ENCODE measurements around the gene RHOU. TPM values are rescaled to one million over a fixed set of nuclear protein-coding genes. Genes with fewer than 3 reads are reported as not detected.
"Not testable (repeated sequence)": the region's sequence is repeated elsewhere in the genome, so short reads cannot be mapped to it uniquely, and the experiment has no call there.

The RHOU gene
- total RNA-seq = 8.8 TPM
- polyA plus RNA-seq = 23.9 TPM
- long read RNA-seq, donor 1 = 0 reads
- long read RNA-seq, donor 2, full-length matches to known transcripts = 14 of 14 reads
- long read RNA-seq, donor 2, partial matches to known transcripts = 0 of 14 reads
- long read RNA-seq, donor 2, other reads (novel, unspliced or antisense) = 0 of 14 reads
- long read RNA-seq, donor 3, full-length matches to known transcripts = 13 of 38 reads
- long read RNA-seq, donor 3, partial matches to known transcripts = 25 of 38 reads
- long read RNA-seq, donor 3, other reads (novel, unspliced or antisense) = 0 of 38 reads
- long read RNA-seq, donor 4, full-length matches to known transcripts = 4 of 4 reads
- long read RNA-seq, donor 4, partial matches to known transcripts = 0 of 4 reads
- long read RNA-seq, donor 4, other reads (novel, unspliced or antisense) = 0 of 4 reads
- long read RNA-seq, donor 5, full-length matches to known transcripts = 6 of 6 reads
- long read RNA-seq, donor 5, partial matches to known transcripts = 0 of 6 reads
- long read RNA-seq, donor 5, other reads (novel, unspliced or antisense) = 0 of 6 reads
- long read RNA-seq, donor 6, full-length matches to known transcripts = 8 of 18 reads
- long read RNA-seq, donor 6, partial matches to known transcripts = 10 of 18 reads
- long read RNA-seq, donor 6, other reads (novel, unspliced or antisense) = 0 of 18 reads
- long read RNA-seq, donor 7, full-length matches to known transcripts = 9 of 23 reads
- long read RNA-seq, donor 7, partial matches to known transcripts = 14 of 23 reads
- long read RNA-seq, donor 7, other reads (novel, unspliced or antisense) = 0 of 23 reads
- long read RNA-seq, donor 8, full-length matches to known transcripts = 6 of 6 reads
- long read RNA-seq, donor 8, partial matches to known transcripts = 0 of 6 reads
- long read RNA-seq, donor 8, other reads (novel, unspliced or antisense) = 0 of 6 reads
- long read RNA-seq, donor 9, full-length matches to known transcripts = 1 of 1 reads
- long read RNA-seq, donor 9, partial matches to known transcripts = 0 of 1 reads
- long read RNA-seq, donor 9, other reads (novel, unspliced or antisense) = 0 of 1 reads
- long read RNA-seq, donor 10, full-length matches to known transcripts = 5 of 5 reads
- long read RNA-seq, donor 10, partial matches to known transcripts = 0 of 5 reads
- long read RNA-seq, donor 10, other reads (novel, unspliced or antisense) = 0 of 5 reads

DNA sequence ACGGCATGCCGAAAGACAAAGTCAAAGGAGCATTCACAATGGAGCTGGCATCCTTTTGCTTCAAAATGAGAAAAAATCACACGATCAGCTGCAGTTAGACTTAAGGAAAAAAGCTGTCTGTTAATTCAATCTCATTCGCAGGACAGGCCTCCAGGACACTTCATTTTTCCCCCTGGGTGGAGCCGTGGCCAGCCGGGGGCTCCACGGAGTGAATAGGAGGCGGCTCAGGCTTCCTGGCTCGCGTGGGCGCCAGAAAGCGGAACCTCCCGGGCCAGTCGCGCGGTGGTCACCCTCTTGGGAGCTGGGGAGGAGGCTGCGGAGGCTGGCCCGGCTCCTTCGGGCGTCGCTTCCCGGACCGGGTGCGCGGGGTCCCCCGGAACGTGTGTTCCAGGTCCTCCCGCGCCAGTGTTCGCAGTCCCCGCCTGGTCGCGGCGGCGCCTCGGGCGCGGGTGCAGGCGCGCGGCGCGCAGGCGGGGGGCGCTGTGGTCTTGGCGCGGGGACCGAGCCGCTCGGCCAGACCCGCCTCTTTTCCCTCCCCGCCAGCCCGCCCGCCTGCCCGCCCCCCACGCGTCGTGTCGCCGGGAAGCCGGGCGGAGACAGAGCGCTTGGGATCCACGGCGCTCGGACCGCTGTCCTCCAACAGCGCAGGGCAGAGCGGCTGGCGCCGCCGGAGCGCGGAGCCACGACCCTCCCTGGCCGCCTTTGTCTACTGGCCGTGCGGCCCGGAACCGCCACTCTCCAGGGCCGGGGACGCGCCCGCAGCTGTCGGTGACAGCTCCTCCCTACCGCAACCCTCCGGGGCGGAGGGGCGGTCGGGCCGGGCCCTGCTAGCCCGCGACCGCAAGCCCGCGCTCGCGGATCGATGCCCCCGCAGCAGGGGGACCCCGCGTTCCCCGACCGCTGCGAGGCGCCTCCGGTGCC is at the start of gene RHOU:
RHOU (plus strand) TSS at position 599 of the 921 bp plus-strand sequence; CDS start at position 863, 264 bp downstream.
- no peaks in the 10 kb centered on the region for H3K9me3 ChIP-seq (ENCODE audit: control insufficient read depth in 2 of 2, insufficient read depth in 1 of 2, low read length in 1 of 2)
- peak within 1 kb of the TSS; percentile 59 to 70 for H3K4me3 ChIP-seq (ENCODE audit: low read length in 2 of 2)
- H3K4me1 ChIP-seq (ENCODE audit: control insufficient read depth in 2 of 2, insufficient read depth in 2 of 2, low read length in 2 of 2) = peaks cover 10 to 33% of the 10 kb centered on the region in 2 donors
- 1% methylated on average over 107 of the region's 107 CpGs for WGBS
- peak within 1 kb of the TSS; percentile 48 to 77 for H3K27ac ChIP-seq (ENCODE audit: low read depth in 1 of 2, low read length in 1 of 2)
- H3K27me3 ChIP-seq (ENCODE audit: control insufficient read depth in 2 of 2, insufficient read depth in 1 of 2, low read length in 1 of 2) = peaks cover 7 to 10% of the 10 kb centered on the region in 2 donors
- peaks cover 0 to 8% of the 10 kb centered on the region in 2 donors for H3K36me3 ChIP-seq (ENCODE audit: control insufficient read depth in 2 of 2, insufficient read depth in 2 of 2, low read length in 1 of 2)
- DNase-seq (ENCODE audit: low read depth in 6 of 9, low spot score in 9 of 9) = peak in 7 of 9 donors; percentile 44 to 81 (median 57)

DNA sequence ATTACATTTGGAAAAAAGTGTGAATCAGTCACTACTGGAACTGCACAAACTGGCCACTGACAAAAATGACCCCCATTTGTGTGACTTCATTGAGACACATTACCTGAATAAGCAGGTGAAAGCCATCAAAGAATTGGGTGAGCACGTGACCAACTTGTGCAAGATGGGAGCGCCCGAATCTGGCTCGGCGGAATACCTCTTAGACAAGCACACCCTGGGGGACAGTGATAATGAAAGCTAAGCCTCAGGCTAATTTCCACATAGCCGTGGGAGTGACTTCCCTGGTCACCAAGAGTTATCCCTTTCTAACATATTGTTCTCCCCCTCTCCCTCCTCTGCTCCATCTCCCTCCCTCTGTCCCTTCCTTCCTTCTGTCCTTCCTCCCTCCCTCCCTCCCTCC is 47.7 kb upstream of the RHOU start:
- no peak for DNase-seq (ENCODE audit: low read depth in 6 of 9, low spot score in 9 of 9)
- no peaks in the 10 kb centered on the region for H3K36me3 ChIP-seq (ENCODE audit: control insufficient read depth in 2 of 2, insufficient read depth in 2 of 2, low read length in 1 of 2)
- no peaks in the 10 kb centered on the region for H3K27me3 ChIP-seq (ENCODE audit: control insufficient read depth in 2 of 2, insufficient read depth in 1 of 2, low read length in 1 of 2)
- no peak overlapping the region for H3K27ac ChIP-seq (ENCODE audit: low read depth in 1 of 2, low read length in 1 of 2)
- WGBS = 99% methylated on average over 6 of the region's 6 CpGs
- no peaks in the 10 kb centered on the region for H3K9me3 ChIP-seq (ENCODE audit: control insufficient read depth in 2 of 2, insufficient read depth in 1 of 2, low read length in 1 of 2)
- no peak overlapping the region for H3K4me3 ChIP-seq (ENCODE audit: low read length in 2 of 2)
- no peaks in the 10 kb centered on the region for H3K4me1 ChIP-seq (ENCODE audit: control insufficient read depth in 2 of 2, insufficient read depth in 2 of 2, low read length in 2 of 2)

DNA sequence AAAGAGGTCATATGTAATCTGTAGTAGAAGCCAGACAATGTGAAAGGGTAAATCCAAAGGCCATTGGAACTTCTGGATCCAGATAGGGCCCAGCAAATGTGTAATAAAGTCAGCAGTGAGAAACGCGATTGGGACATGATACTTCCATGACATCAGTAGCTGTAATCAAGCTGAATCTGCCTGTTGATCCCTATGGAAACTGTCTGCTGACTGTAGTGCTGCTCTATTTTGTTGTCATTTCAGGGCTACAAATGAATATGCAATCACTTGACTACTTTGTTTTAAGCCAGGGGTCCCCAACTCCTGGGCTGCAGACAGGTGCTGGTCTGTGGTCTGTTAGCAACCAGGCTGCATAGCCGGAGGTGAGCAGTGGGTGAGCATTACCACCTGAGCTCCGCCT is 46.0 kb upstream of the RHOU start:
- DNase-seq (ENCODE audit: low read depth in 6 of 9, low spot score in 9 of 9) = no peak
- Histone ChIP-seq H3K9me3 (ENCODE audit: control insufficient read depth in 2 of 2, insufficient read depth in 1 of 2, low read length in 1 of 2) (no peaks in the 10 kb centered on the region), H3K27ac (ENCODE audit: low read depth in 1 of 2, low read length in 1 of 2) (no peak overlapping the region), H3K27me3 (ENCODE audit: control insufficient read depth in 2 of 2, insufficient read depth in 1 of 2, low read length in 1 of 2) (no peaks in the 10 kb centered on the region), H3K4me3 (ENCODE audit: low read length in 2 of 2) (no peak overlapping the region), H3K36me3 (ENCODE audit: control insufficient read depth in 2 of 2, insufficient read depth in 2 of 2, low read length in 1 of 2) (no peaks in the 10 kb centered on the region), H3K4me1 (ENCODE audit: control insufficient read depth in 2 of 2, insufficient read depth in 2 of 2, low read length in 2 of 2) (no peaks in the 10 kb centered on the region)
- WGBS = 91% methylated on average over 4 of the region's 4 CpGs

DNA sequence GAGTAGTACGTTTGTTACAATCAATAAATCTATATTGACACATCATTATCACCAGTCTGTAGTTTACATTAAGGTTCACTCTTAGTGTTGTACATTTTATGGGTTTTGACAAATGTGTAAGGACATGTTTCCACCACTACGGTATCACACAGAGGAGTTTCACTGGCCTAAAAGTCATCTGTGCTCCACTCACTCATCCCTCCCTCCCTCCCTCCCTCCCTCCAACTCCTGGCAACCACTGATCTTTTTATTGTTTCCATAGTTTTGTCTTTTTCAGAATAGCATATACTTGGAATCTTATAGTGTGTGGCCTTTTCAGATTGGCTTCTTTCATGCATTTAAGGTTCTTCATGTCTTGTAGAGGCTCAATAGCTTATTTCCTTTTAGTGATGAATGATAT is 44.1 kb upstream of the RHOU start:
- Histone ChIP-seq H3K27me3 (ENCODE audit: control insufficient read depth in 2 of 2, insufficient read depth in 1 of 2, low read length in 1 of 2) (no peaks in the 10 kb centered on the region), H3K4me3 (ENCODE audit: low read length in 2 of 2) (no peak overlapping the region), H3K36me3 (ENCODE audit: control insufficient read depth in 2 of 2, insufficient read depth in 2 of 2, low read length in 1 of 2) (no peaks in the 10 kb centered on the region), H3K27ac (ENCODE audit: low read depth in 1 of 2, low read length in 1 of 2) (no peak overlapping the region), H3K4me1 (ENCODE audit: control insufficient read depth in 2 of 2, insufficient read depth in 2 of 2, low read length in 2 of 2) (no peaks in the 10 kb centered on the region), H3K9me3 (ENCODE audit: control insufficient read depth in 2 of 2, insufficient read depth in 1 of 2, low read length in 1 of 2) (no peaks in the 10 kb centered on the region)
- DNase-seq (ENCODE audit: low read depth in 6 of 9, low spot score in 9 of 9) = no peak
- WGBS = 96% methylated on average over 2 of the region's 2 CpGs

DNA sequence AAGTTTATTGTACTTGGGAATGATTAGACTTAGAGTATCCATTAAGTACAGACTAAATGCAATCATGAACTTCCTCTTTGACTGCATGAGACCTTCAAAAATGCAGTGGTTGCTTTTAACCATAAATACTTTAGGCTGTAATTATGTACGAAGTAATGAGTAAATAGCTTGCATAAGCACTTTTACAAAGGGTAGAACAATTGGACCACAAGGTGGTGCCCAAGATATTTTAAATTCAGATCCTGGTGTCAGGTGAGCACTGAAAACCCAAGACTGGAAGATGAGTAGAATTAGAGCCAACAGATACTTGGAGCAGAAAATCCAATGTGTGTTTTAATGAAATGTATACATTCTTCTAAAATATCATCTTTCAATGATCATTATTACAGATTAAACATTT is 43.4 kb upstream of the RHOU start:
- Histone ChIP-seq H3K4me1 (ENCODE audit: control insufficient read depth in 2 of 2, insufficient read depth in 2 of 2, low read length in 2 of 2) (no peaks in the 10 kb centered on the region), H3K36me3 (ENCODE audit: control insufficient read depth in 2 of 2, insufficient read depth in 2 of 2, low read length in 1 of 2) (no peaks in the 10 kb centered on the region), H3K27ac (ENCODE audit: low read depth in 1 of 2, low read length in 1 of 2) (no peak overlapping the region), H3K4me3 (ENCODE audit: low read length in 2 of 2) (no peak overlapping the region), H3K9me3 (ENCODE audit: control insufficient read depth in 2 of 2, insufficient read depth in 1 of 2, low read length in 1 of 2) (no peaks in the 10 kb centered on the region), H3K27me3 (ENCODE audit: control insufficient read depth in 2 of 2, insufficient read depth in 1 of 2, low read length in 1 of 2) (no peaks in the 10 kb centered on the region)
- WGBS = 51% methylated on average over 1 of the region's 1 CpG
- peak; percentile 14 to 72 (median 35) for DNase-seq (ENCODE audit: low read depth in 6 of 9, low spot score in 9 of 9)

DNA sequence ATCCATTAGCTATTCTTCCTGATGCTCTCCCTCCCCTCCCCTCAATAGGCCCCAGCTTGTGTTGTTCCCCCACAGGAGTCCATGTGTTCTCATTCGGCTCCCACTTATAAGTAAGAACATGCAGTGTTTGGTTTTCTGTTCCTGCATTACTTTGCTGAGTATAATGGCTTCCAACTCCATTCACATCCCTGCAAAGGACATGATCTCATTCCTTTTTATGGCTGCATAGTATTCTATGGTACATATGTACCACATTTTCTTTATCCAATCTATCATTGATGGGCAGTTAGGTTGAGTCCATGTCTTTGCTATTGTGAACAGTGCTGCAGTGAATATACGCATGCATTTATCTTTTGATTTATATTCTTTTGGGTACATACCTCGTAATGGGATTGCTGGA is 40.8 kb upstream of the RHOU start:
- not testable (repeated sequence) for H3K9me3 ChIP-seq (ENCODE audit: control insufficient read depth in 2 of 2, insufficient read depth in 1 of 2, low read length in 1 of 2); DNase-seq (ENCODE audit: low read depth in 6 of 9, low spot score in 9 of 9); H3K36me3 ChIP-seq (ENCODE audit: control insufficient read depth in 2 of 2, insufficient read depth in 2 of 2, low read length in 1 of 2); H3K27ac ChIP-seq (ENCODE audit: low read depth in 1 of 2, low read length in 1 of 2); H3K4me1 ChIP-seq (ENCODE audit: control insufficient read depth in 2 of 2, insufficient read depth in 2 of 2, low read length in 2 of 2); H3K27me3 ChIP-seq (ENCODE audit: control insufficient read depth in 2 of 2, insufficient read depth in 1 of 2, low read length in 1 of 2); H3K4me3 ChIP-seq (ENCODE audit: low read length in 2 of 2)
- 97% methylated on average over 3 of the region's 3 CpGs for WGBS

DNA sequence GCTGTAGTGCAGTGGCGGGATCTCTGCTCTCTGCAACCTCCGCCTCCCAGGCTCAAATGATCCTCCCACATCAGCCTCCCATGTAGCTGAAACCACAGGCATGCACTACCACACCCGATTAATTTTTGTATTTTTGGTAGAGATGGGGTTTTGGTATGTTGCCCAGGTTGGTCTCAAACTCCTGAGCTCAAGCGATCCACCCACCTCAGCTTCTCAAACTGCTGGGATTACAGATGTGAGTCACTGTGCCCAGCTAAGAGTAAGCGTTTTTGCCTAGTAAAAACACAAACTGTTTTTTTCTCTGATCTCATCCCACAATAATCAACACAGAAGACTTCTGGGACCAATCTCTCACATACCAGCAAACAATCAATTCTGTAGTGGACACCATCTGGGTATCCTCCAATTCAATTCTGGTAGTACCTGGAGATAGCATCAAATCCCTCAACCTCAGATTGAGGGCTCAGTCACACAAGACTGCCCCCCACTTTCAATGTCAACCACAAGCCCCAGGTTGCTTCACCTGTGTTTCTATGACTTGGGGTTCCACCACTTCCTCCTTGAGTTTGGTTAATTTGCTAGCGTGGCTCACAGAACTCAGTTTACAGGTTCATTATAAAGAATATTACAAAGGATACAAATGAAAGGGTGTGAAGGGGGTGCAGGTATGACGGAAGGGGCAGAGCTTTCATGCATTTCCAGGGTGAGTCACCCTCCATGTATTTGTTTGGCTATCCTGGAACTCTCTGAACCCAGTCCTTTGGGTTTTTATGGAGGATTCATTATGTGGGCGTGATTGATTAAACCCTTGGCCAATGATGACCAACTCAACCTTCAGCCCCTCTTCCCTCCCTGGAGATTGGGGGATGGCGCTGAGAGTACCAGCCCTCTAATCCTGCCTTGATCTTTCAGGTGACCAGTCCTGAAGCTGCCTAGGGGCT is 40.0 kb upstream of the RHOU start:
- Histone ChIP-seq H3K27me3 (ENCODE audit: control insufficient read depth in 2 of 2, insufficient read depth in 1 of 2, low read length in 1 of 2) (no peaks in the 10 kb centered on the region), H3K36me3 (ENCODE audit: control insufficient read depth in 2 of 2, insufficient read depth in 2 of 2, low read length in 1 of 2) (no peaks in the 10 kb centered on the region), H3K4me1 (ENCODE audit: control insufficient read depth in 2 of 2, insufficient read depth in 2 of 2, low read length in 2 of 2) (no peaks in the 10 kb centered on the region), H3K9me3 (ENCODE audit: control insufficient read depth in 2 of 2, insufficient read depth in 1 of 2, low read length in 1 of 2) (no peaks in the 10 kb centered on the region), H3K27ac (ENCODE audit: low read depth in 1 of 2, low read length in 1 of 2) (no peak overlapping the region), H3K4me3 (ENCODE audit: low read length in 2 of 2) (no peak overlapping the region)
- peak in 4 of 9 donors; percentile 3 to 45 (median 6) for DNase-seq (ENCODE audit: low read depth in 6 of 9, low spot score in 9 of 9)
- WGBS = 85% methylated on average over 9 of the region's 9 CpGs
